Upper lobe of left lung (tissue), 4 donors: ENCODE results near the gene NANP.

Source experiments
- CTCF ChIP-seq, 6 experiments: fragments of 450-650 bp in 4 of 6; fragments of 200-600 bp in 2 of 6; sonication (generic) in 2 of 6; IDR thresholded peaks; one replicate each; pipeline ENCODE4 v1.5.1; 2016 to 2019; ENCODE audit warnings: antibody characterized with exemption in 6 of 6
- EP300 ChIP-seq, 4 donors: sonication (generic); formaldehyde crosslinking; IDR thresholded peaks; one replicate each; pipeline ENCODE4 v1.5.1; 2017; ENCODE audit warnings: antibody characterized with exemption in 4 of 4, control low read depth in 2 of 4
- POLR2A ChIP-seq, 4 donors: fragments of 450-650 bp; IDR thresholded peaks; one replicate each; pipeline ENCODE4 v1.5.1; 2016 to 2017; ENCODE audit warnings: antibody characterized with exemption in 4 of 4, mild to moderate bottlenecking in 2 of 4
- POLR2AphosphoS5 ChIP-seq, 2 donors: sonication (generic); formaldehyde crosslinking; IDR thresholded peaks; one replicate each; pipeline ENCODE4 v1.5.1; 2017; ENCODE audit warnings: antibody characterized with exemption in 2 of 2

GRCh38 chr20:25588491-25588890, 35.3 kb downstream of the NANP start:
- TF ChIP-seq CTCF (IDR thresholded peaks at IDR 0.05) (no peak), EP300 (IDR thresholded peaks at IDR 0.05) (no peak), POLR2A (IDR thresholded peaks at IDR 0.05) (no peak), POLR2AphosphoS5 (IDR thresholded peaks at IDR 0.05) (no peak)
